AG10803 (cell line): ENCODE measurements around the gene NKD2.

Source experiments
- DNase-seq: peaks from one replicate; pipeline ENCODE4 v3.0.0; 2010; ENCODE audit warnings: low read depth
- H3K4me3 ChIP-seq: 2 replicates; pipeline ENCODE4 v1.5.1; 2011; ENCODE audit warnings: mild to moderate bottlenecking, low read length, control low read depth
- CTCF ChIP-seq: conservative IDR thresholded peaks from 2 replicates; pipeline ENCODE4 v1.5.1; 2011; ENCODE audit warnings: mild to moderate bottlenecking, low read length, control low read depth, inconsistent platforms

The NKD2 gene

DNA sequence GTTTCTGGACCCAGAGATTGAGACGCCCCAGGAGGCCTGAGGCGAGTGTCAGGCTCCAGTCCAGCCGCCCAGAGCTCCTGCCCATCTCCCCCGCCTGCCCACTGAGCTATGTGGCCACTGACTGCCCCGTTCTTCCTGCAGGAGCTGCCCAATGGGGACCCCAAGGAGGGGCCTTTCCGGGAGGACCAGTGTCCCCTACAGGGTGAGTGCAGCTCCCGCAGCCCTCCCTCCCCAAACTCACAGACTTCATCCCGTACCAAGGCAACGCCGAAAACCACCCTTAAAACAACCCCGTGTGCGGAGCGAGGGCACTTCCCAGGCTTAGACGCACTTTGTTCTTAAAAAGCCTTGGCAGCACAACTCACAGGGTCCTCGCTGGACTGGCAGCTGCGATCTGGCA, 23.4 kb downstream of the NKD2 start:
- TF ChIP-seq CTCF, result no peak
- DNase-seq, result no peak
- no peak overlapping the region for H3K4me3 ChIP-seq

DNA sequence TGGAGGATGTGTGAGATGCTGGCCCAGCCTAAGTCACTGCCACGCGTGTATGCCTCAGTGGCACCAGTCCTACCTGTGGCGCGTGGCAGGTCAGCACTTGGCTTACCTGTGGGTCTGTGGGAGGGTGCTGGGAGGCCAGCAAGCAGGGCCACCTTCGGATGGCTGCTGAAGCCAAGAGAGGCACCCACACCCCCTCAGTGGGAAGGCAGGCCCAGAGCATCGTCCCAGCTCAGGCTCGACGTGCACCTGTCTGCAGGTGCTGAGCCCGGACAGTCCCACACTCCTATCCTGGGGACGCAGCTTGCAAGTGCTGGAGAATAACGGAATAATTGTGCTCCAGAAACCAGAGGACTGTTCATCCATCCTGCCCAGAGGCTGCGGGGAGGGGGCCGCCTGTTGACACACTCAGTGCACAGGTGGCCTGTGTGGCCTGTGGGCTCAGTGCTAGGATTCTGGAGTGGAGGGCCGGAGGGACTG, 24.0 kb downstream of the NKD2 start:
- H3K4me3 ChIP-seq, result no peak overlapping the region
- TF ChIP-seq CTCF, result no peak
- no peak for DNase-seq

DNA sequence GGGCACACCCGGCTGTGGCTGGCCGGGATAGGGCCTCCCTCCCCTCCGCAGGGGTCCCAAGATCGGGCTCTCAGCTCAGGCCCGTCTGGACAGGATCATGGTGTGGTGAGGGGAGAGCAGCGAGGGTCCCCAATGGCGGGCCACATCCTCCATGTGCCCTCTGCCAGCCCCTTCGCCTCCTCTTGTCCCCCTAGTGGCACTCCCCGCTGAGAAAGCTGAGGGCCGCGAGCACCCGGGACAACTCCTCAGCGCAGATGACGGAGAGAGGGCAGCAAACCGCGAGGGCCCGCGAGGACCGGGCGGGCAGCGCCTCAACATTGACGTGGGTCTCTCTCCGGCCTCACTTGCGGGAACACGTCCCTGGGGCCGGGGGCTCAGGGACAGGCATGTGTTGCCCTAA, 24.6 kb downstream of the NKD2 start:
- H3K4me3 ChIP-seq, result no peak overlapping the region
- DNase-seq, result no peak
- TF ChIP-seq CTCF, result no peak

- no peak for DNase-seq
- TF ChIP-seq CTCF, result no peak
- no peak overlapping the region for H3K4me3 ChIP-seq
Observed at GRCh38 chr5:1033606-1034420, 25.2 kb downstream of the NKD2 start.

DNA sequence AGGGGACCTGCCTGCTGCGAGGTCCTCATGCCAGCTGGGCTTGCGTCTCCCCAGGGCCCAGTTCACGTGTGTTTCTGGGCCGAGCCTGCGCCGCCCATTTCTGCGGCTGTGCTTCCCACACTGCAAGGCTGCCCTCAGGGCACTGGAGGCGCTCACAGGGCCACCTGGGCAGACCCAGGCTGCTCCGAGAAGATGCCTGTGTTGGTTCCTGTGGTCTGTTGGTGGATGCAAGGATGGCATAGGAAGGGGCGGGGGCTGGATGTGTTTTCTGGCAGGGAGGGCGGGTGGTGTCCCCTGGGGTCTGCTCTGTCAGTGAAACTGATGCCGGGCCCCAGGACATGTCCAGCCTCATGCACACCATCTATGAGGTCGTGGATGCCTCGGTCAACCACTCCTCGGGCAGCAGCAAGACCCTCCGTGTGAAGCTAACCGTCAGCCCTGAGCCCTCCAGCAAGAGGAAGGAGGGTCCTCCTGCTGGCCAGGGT, 25.9 kb downstream of the NKD2 start:
- no peak overlapping the region for H3K4me3 ChIP-seq
- no peak for TF ChIP-seq CTCF
- DNase-seq, result no peak

DNA sequence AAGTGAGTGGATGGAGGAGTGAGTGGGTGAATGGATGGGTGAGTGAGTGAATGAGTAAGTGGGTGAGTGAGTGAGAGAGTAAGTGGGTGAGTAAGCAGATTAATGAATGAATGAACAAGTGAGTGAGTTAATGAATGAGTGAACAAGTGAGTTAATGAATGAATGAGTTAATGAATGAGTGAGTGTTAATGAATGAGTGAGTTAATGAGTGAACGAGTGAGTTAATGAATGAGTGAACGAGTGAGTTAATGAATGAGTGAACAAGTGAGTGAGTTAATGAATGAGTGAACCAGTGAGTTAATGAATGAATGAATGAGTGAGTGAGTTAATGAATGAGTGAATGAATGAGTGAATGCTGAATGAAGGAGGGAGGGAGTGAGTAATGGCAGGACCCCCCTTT, 26.4 kb downstream of the NKD2 start:
- DNase-seq, result no peak
- no peak for TF ChIP-seq CTCF
- no peak overlapping the region for H3K4me3 ChIP-seq
